ENCODE measurements around the gene TMC8.

DNA sequence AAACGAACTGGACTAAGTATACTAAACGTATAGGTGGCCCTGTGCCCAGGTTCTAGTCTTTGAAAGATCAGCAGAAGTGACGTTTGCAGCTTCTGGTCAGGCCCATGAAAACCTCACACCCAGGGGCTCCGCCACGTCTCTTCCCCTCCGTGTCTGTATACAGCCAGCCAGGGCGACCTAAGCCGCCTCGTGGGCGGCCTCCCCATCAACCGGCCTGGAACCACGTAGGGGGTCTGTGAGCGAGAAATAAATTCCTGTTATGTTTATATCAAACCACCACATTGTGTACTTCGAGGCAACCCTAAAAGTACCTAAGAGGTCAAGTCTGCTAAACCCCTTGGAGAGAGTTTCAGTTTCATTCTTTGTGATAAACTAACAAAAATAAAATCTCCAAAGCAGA, 49.5 kb downstream of the TMC8 start:
- TF ChIP-seq POLR2AphosphoS5 (IDR thresholded peaks at IDR 0.05) (no peak), EP300 (IDR thresholded peaks at IDR 0.05) (no peak)
